GM18861 (cell line): ENCODE data around the gene MEGF9.

ENCODE experiments used
- ATAC-seq: cut with Tn5 transposase; IDR thresholded peaks from one replicate; pipeline ENCODE4 v1.9.1; 2021; ENCODE audit not compliant: unreplicated experiment

MEGF9 gene

GRCh38 chr9:120627073-120627472, 87.2 kb downstream of the MEGF9 start:
- ATAC-seq: no peak

- no peak for ATAC-seq
Measured at GRCh38 chr9:120626512-120626911, 87.8 kb downstream of the MEGF9 start.

- no peak for ATAC-seq
Measured at GRCh38 chr9:120625222-120625621, 89.0 kb downstream of the MEGF9 start.

- no peak for ATAC-seq
Measured at GRCh38 chr9:120622790-120623189, 91.5 kb downstream of the MEGF9 start.

DNA sequence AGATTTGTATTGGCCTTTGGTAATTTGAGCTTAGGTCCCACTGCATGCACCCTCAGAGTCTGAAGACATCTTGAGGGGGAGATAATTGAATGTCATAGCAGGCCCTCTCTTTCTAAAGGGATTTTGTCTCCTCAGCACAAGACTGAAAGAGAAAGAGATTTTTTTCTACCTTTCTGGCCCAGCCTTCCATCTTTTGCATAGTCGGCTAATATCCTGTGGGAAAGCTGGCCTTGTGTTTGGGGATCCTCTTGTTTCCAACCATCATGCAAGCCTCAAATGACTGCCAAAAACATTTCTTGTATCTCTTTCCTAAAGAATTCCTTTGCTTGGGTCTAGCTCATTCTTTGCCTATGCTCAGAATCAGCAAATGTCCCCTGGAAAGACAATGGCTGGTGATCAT, 92.3 kb downstream of the MEGF9 start:
- ATAC-seq: no peak

DNA sequence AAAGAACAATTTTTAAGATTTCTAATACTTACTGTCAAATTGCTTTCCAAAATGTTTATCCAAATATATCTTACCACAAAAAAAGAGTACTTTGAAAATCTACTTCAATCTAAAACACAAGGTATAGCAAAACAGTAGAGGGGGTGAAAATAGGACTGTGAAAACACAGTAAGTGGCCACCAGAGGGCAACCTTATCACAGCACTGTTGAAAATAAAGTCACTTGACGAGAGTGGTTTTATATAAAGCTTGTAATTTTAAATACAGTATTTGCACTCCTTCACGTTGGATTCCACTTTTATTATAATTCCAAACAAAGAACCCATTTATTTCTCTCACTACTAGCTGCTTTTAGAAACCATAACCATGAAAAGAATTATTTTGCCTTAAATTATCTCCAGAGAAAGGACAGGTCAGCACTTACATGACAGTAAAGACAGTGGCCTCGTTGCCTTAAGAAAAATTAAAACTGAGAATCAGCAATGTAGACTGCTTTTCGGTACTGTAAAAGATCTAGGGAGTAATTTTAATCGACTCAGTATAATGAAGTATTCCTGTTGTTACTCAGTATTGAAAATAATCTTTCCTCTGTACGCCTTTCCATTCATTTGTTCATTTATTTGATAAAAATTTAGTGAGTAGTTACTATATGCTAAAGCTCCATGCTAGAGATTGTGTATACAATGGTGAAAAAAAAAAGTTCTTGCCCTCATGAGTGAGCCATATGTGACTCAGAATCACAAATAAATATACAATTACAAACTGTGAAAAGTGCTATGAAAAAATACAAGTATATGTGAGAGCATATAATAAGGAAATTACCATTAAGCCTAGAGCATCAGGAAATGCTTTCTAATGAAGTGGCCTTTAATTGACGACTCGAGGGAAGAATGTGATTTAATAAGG, 94.3 kb downstream of the MEGF9 start:
- ATAC-seq: no peak

DNA sequence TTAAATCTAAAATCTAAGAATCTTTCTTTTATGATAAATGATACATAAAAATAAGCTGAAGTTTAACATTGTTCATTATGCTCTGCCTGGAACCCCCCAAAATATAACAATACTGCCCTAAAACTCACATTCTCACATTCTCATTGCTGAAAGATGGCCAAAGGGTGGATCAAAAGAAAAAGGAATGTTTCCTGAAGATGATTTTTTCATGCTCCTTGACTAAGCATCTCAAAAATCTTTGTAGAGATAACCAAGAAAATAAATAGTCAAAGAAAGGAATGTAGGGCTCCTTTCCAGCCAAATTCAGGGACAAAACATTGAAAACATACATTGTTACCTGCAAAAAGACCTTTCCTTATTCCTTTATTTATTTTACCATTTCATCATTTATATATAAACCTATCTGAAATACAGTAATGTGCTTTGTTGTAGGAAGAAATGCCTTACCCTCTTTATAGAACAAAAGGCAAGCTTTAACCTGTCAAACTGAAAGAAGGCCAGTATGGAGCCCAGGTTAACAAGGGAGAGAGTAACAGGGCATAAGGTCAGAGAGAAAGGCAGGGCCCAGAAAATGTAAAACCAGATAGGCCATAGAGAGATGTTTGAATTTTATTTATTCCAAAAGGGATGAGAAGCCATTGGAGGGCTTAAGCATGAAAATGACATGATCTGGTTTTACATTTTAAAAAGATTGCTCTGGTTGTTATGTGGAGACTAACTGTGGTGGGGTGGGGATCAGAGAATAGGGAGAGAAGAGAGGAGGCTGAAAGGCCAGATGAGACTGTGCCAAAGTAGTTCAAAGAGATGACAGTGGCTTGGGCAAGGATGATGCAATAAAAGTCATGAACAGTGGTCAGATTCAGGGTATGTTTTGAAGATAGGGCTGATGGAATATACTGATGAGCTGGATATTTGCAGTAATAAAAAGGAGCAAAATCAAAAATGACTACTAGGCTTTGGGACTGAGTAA, 97.0 kb downstream of the MEGF9 start:
- ATAC-seq: no peak

- ATAC-seq: no peak
Measured at GRCh38 chr9:120612218-120612617, 102.1 kb downstream of the MEGF9 start.

DNA sequence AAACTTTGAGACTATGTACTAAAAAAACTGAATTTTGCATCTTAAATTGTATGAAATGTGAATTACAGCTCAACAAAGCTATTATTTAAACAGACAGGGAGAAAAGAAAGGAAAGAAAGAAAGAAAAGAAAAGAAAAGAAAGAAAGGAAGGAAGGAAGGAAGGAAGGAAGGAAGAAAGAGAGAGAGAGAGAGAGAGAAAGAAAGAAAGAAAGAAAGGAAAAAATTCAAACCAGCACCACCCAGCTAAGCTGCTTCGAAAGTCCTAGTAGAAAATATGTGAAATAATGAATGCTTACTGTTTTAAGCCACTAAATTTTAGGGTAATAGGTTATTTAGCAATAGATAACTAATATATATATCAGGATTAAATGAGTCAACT, 102.6 kb downstream of the MEGF9 start:
- ATAC-seq: no peak

DNA sequence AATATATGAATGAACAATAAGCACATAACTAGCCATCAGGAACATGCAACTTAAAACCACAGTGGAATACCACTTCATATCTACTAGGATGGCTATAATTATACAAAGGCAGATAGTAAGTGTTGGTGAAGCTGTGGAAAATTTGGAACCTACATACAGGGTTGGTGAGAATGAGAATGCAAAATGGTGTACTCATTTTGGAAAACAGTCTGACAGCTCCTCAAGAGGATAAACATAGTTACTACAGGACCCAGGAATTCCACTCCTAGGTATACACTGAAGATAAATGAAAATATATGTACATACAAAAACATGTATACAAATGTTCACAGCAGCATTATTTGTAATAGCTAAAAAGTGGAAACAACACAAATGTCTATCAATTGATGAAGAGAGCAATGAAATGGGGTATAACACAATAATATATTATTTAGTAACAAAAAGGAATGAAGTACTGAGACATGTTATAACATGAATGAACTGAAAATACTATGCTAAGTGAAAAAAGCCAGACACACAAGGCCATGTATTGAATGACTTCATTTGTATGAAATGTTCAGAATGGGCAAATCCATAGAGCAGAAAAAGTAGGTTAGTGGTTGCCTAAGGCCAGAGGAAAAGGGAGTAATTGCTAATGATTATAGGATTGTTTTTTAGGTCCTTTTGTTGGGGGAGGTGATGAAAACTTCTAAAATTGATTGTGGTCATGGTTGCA, 103.1 kb downstream of the MEGF9 start:
- no peak for ATAC-seq

- ATAC-seq: no peak
Measured at GRCh38 chr9:120609636-120610035, 104.6 kb downstream of the MEGF9 start.

- ATAC-seq: no peak
Measured at GRCh38 chr9:120608421-120608820, 105.8 kb downstream of the MEGF9 start.

DNA sequence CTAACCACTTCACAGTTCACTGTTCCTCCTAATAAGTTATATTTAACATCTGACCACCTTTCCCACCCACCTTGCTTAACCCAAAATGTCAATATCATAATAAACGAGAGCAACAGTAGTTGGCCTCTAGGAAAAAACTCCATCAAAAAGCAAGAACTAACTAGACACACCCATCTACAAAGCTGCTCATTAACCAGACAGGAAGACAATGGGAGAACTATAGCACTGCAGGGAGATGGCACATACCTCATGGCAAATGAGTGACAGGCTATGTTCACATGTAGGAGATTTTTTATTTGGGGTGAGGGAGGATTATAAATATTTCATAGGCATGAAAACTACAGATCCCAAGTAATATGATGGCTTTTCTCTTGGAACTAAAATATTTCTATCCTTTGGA, 110.7 kb downstream of the MEGF9 start:
- ATAC-seq: no peak

DNA sequence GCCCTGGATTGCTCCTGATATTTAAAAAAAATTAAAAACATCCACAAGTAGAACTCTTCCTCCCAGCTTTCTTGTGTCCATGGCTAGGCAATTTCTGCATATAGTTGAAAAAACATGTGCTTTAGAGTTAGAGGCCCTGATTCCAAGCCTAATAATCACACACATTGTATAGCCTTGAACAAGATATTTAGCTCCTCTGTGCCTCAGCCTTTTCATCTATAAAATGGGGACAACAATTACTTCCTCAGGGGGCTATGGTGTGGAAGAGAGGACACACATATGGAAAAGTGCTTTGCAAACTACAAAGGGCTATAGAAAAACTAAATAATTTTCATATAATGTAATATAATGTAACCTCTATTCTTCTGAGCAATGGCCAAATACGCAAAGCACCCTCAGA, 111.3 kb downstream of the MEGF9 start:
- ATAC-seq: no peak

GRCh38 chr9:120593955-120594277, 120.4 kb downstream of the MEGF9 start:
- no peak for ATAC-seq

DNA sequence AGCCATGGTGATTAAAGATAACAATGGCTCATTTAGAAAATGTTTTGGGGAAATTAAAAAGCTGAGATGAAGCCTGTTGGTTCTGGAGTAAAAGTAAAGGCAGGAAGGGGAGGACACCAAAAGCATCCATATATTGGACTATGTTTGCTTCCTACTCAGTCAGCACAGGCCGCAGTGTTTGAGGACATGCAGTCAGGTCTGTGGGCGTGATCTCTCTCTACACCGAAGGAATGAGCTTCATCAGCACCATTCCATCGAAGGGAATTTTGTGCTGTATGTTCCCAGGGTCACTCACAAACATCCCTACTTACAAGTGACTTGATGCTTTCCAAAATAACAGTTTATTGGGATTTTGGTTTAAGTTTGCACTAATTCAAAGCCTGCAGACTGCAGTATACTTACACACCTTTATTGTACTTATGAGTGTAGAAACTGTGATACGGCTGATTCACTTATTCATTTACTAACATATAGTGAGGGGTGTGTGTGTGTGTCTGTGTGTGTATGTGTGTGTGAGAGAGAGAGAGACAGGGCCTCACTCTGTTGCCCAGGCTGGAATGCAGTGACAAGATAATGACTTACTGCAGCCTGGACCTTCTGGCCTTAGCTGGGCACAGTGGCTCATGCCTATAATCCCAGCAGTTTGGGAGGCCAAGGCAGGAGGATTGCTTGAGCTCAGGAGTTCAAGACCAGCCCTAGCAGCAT, 120.9 kb downstream of the MEGF9 start:
- ATAC-seq: no peak

DNA sequence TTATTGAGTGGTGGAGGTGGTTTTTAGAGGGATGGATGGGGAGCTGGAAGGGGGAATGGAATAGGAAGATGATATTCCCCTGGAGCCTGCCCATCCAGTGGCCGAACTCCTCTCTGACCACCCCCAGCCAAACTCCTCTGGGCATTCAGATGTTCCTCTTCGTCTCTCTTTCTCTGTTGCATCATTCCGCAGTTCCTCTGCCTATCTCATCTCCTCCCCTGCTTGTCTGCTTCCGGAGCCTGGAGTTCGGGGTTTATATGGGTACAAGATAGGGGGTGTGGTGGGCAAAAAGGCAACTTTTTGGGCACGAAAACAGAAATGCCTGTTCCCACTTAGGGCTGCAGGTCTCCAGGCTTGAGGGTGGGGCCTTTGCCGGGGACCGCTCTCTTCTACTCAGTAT, 122.1 kb downstream of the MEGF9 start:
- ATAC-seq: no peak

DNA sequence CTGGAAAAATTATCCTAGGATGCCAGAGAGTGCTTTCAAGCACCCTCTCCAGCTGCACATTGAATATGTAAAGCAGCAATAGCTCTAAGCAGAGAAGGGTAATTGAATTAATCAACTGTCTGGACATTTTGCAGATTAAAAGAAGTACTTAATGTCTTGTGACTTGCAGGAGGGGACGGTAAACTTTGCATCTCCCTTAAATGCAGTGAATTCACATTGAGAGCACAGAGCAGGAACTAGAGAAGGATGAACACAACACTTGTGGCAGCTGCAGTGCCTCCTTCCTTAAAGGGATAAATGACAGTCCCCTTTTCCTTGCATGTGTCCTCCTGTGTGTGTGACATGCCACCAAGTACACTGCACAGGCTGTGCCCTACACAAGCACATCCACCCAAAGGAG, 126.9 kb downstream of the MEGF9 start:
- no peak for ATAC-seq

DNA sequence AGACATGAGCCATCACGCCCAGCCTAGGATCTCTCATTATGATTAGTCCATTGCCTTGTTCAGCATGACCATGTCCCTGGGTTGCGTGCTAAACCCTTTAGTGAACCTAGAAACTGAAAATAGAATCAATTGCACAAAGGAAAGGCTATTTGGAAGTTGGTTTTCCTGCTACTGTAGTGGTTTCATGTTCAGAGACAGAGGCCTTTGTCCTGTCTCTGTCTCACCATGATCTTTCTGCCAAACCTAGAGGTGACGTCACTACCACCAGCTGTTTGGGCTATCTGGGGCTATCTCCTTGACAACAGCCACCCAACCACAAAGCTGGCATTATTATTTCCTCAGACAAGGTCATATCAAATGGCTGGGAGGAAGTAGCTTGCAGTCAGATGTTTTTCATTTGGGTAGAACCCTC, 130.3 kb downstream of the MEGF9 start:
- ATAC-seq: peak; percentile 37

DNA sequence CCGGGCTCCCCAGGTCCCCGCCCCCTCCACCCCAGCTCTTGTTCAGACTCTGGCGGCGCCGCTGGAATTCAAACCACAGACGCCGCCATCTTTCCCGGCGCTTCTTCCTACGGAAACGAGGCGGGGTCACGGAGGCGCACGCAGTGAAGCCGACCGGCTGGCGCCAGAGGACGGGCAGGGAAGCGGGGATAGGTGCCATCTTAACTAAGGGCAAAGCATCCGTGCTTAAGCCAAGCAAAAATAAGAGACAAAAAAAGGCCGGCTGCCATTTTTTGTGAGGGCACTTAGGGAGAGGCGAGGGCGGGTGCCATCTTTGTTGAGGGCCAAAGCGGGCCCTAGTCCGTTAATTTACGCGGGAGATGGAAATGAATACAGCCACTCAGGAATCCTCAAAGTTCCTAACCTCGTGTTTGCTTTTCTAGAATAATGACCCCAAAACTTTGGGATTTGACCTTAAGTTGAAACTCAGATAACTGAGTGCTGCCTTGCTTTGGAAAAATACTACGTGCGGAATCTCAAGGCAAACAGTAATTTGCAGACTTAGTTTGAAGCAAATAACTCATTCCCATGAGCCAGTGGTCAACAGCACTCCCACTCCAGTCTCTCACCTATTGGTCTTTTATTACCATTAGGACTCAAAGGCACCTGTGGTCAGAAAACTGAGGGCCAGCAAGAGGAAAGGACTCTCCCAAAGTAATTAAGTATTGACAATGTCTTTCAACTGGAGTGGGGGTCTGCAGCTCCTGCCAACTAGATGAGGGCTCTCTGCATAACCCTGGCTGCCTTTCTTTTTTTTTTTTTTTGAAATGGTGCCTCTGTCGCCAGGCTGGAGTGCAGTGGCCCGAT, 134.0 kb downstream of the MEGF9 start, which contains the start of gene CDK5RAP2:
TSS of gene CDK5RAP2 (minus strand) at position 117 of the 846 bp plus-strand sequence. CDS start 189 bp downstream, outside the sequence.
- ATAC-seq: peak; percentile 92
